Skeletal muscle satellite cell (primary cell): ENCODE data around the gene TOP3B.

Experiments
- H3K27me3 ChIP-seq: 2 replicates; pipeline ENCODE4 v1.7.0; 2013; ENCODE audit warnings: low read length; ENCODE audit not compliant: control insufficient read depth, insufficient read depth
- H3K36me3 ChIP-seq: 2 replicates; pipeline ENCODE4 v1.7.0; 2013; ENCODE audit warnings: mild to moderate bottlenecking, control low read depth, low read length; ENCODE audit not compliant: insufficient read depth
- H3K4me1 ChIP-seq: 2 replicates; pipeline ENCODE4 v1.7.0; 2013; ENCODE audit warnings: low read length; ENCODE audit not compliant: control insufficient read depth, insufficient read depth
- H3K4me2 ChIP-seq: 2 replicates; pipeline ENCODE4 v1.7.0; 2013; ENCODE audit warnings: mild to moderate bottlenecking, low read length
- H3K4me3 ChIP-seq: 2 replicates; pipeline ENCODE4 v1.7.0; 2013; ENCODE audit warnings: low read length
- H3K9ac ChIP-seq: 2 replicates; pipeline ENCODE4 v1.7.0; 2013; ENCODE audit warnings: mild to moderate bottlenecking, low read depth, low read length, moderate library complexity
- H3K9me3 ChIP-seq: replicated peaks from 2 replicates; pipeline ENCODE4 v1.7.0; 2013; ENCODE audit warnings: mild to moderate bottlenecking, control low read depth, low read length

The TOP3B gene

GRCh38 chr22:21958360-21959273 lies 24.0 kb downstream of the TOP3B start:
- no peaks in the 10 kb centered on the region for H3K27me3 ChIP-seq
- no peak overlapping the region for H3K9ac ChIP-seq
- H3K36me3 ChIP-seq = peaks cover 40% of the 10 kb centered on the region
- no peaks in the 10 kb centered on the region for H3K9me3 ChIP-seq
- no peak overlapping the region for H3K4me3 ChIP-seq
- H3K4me1 ChIP-seq = peaks cover 8% of the 10 kb centered on the region
- no peak overlapping the region for H3K4me2 ChIP-seq

- Histone ChIP-seq H3K4me3 (peak within 1 kb of the TSS; percentile 91), H3K36me3 (no peaks in the 10 kb centered on the region), H3K9me3 (no peaks in the 10 kb centered on the region), H3K4me2 (peak within 1 kb of the TSS; percentile 85), H3K4me1 (peaks cover 28% of the 10 kb centered on the region), H3K27me3 (no peaks in the 10 kb centered on the region), H3K9ac (peak within 1 kb of the TSS; percentile 84)
Observed at GRCh38 chr22:21952586-21953571, 29.7 kb downstream of the TOP3B start, which contains the start of gene PPM1F. PPM1F (minus strand) TSS chr22:21952848; CDS start chr22:21946048, 6,800 bp downstream.

- Histone ChIP-seq H3K4me3 (peak overlapping the region; percentile 91), H3K4me2 (peak overlapping the region; percentile 85), H3K36me3 (no peaks in the 10 kb centered on the region), H3K27me3 (no peaks in the 10 kb centered on the region), H3K4me1 (peaks cover 37% of the 10 kb centered on the region), H3K9me3 (no peaks in the 10 kb centered on the region), H3K9ac (peak overlapping the region; percentile 84)
Observed at GRCh38 chr22:21951931-21952465, 30.6 kb downstream of the TOP3B start.

DNA sequence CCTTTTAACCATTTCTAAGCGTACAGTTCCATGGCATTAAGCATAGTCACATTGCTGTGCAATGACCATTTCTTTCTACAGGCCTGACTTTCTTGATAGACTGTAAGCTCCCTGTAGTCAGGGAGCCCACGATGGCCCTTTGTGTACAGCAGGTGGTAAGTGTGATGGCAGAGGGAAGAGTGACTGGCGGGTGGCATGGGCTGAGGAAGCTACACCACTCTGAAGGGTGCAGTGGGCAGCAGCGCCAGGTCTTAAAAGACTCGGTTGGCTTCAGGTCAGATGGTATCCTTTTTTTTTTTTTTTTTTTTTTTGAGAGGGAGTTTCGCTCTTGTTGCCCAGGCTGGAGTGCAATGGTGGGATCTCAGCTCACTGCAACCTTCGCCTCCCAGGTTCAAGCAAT lies 31.5 kb downstream of the TOP3B start:
- H3K9me3 ChIP-seq = no peaks in the 10 kb centered on the region
- no peak overlapping the region for H3K9ac ChIP-seq
- H3K36me3 ChIP-seq = peaks cover 3% of the 10 kb centered on the region
- no peak overlapping the region for H3K4me3 ChIP-seq
- H3K4me1 ChIP-seq = peaks cover 45% of the 10 kb centered on the region
- H3K4me2 ChIP-seq = no peak overlapping the region
- H3K27me3 ChIP-seq = no peaks in the 10 kb centered on the region

DNA sequence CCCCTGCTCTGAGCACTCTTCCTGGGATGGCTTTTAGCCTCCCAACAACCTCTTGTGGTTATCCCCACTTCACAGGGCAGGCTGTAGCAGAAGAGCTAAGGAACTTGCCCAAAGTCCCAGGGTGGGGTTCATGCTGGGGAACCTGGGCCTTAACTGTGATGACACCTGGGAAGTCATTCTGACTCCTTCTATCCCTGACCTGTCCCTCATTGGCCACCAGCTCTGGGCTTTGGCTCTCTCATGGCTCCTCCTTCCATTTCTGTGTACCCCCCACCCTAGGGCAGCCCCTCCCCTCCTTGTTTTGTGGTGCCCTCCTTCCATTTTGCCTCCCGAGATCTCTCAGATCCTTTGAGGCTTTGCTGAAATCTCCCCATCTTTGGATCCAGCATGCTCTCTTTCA lies 32.6 kb downstream of the TOP3B start:
- Histone ChIP-seq H3K4me2 (no peak overlapping the region), H3K9me3 (no peaks in the 10 kb centered on the region), H3K4me1 (peaks cover 45% of the 10 kb centered on the region), H3K27me3 (no peaks in the 10 kb centered on the region), H3K4me3 (no peak overlapping the region), H3K9ac (no peak overlapping the region), H3K36me3 (peaks cover 14% of the 10 kb centered on the region)

DNA sequence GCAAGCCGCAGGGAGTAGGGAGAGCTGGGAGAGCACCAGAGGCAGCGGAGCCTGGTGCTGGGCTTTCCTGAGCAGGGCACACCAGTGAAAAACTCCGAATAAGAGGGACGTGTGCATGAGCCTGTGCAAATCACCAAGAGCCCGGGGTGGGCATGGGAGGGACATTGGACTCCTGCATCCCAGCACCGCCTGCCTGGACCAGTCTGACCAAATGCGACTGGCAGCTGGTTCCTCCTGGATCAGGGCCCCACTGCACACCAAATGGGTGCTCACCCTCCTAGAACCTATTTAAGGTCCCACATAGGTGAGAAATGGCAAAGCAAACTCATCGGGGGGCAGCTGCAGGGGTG lies 33.0 kb downstream of the TOP3B start:
- no peak overlapping the region for H3K4me3 ChIP-seq
- H3K9ac ChIP-seq = no peak overlapping the region
- peaks cover 45% of the 10 kb centered on the region for H3K4me1 ChIP-seq
- H3K27me3 ChIP-seq = no peaks in the 10 kb centered on the region
- H3K36me3 ChIP-seq = peaks cover 18% of the 10 kb centered on the region
- H3K9me3 ChIP-seq = no peaks in the 10 kb centered on the region
- no peak overlapping the region for H3K4me2 ChIP-seq

GRCh38 chr22:21948824-21949568 lies 33.6 kb downstream of the TOP3B start:
- H3K9ac ChIP-seq = peak overlapping the region; percentile 13
- peaks cover 50% of the 10 kb centered on the region for H3K4me1 ChIP-seq
- H3K9me3 ChIP-seq = no peaks in the 10 kb centered on the region
- no peaks in the 10 kb centered on the region for H3K27me3 ChIP-seq
- peak overlapping the region; percentile 7 for H3K4me2 ChIP-seq
- no peak overlapping the region for H3K4me3 ChIP-seq
- peaks cover 22% of the 10 kb centered on the region for H3K36me3 ChIP-seq

DNA sequence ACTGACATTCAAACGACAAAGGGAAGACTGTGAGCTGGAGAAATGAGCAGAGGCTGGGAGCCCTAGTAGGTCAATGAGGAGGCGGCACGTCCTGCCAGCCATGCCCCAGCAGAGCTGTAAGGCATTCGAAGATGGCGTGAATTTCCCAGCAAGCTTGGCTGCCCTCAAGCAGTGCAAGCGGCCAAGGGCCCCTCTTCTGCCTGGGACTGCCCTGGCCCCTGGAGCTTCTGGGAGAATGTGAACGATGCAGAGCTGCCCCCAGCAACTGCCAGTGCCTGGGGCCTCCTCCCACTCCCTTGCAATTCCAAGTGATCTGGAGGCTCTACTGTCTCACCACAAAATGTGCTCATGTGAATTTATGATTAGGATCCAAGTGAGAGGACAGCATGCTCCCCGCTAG lies 34.2 kb downstream of the TOP3B start:
- no peaks in the 10 kb centered on the region for H3K27me3 ChIP-seq
- peaks cover 56% of the 10 kb centered on the region for H3K4me1 ChIP-seq

GRCh38 chr22:21947040-21948014 lies 35.3 kb downstream of the TOP3B start:
- Histone ChIP-seq H3K9ac (peak overlapping the region; percentile 59), H3K27me3 (no peaks in the 10 kb centered on the region), H3K36me3 (peaks cover 22% of the 10 kb centered on the region), H3K4me3 (no peak overlapping the region), H3K4me2 (peak overlapping the region; percentile 61), H3K9me3 (no peaks in the 10 kb centered on the region), H3K4me1 (peaks cover 67% of the 10 kb centered on the region)

More for the DNA sequence above, 34.2 kb downstream of the TOP3B start:
- peaks cover 22% of the 10 kb centered on the region for H3K36me3 ChIP-seq
- no peaks in the 10 kb centered on the region for H3K9me3 ChIP-seq
- no peak overlapping the region for H3K9ac ChIP-seq
- H3K4me3 ChIP-seq = no peak overlapping the region
- peak overlapping the region; percentile 7 for H3K4me2 ChIP-seq
